Stimulated activated CD4-positive, alpha-beta T cell treated with anti-CD3 and anti-CD28 coated beads, Interleukin-2, amount 100 ng/mL, for 4 hours (primary cell): ENCODE results near the gene PPP1R3E.

ENCODE experiments used
- DNase-seq: peaks from one replicate; pipeline ENCODE4 v3.0.0-alpha.2; 2020; ENCODE audit warnings: low read depth

The PPP1R3E gene

GRCh38 chr14:23322568-23323517 is 20.2 kb upstream of the PPP1R3E start:
- DNase-seq, result no peak

- peak; percentile 44 for DNase-seq
Observed at GRCh38 chr14:23321572-23322547, 19.2 kb upstream of the PPP1R3E start.

- peak; percentile 96 for DNase-seq
Observed at GRCh38 chr14:23320584-23321571, 18.2 kb upstream of the PPP1R3E start, which contains the start of gene PABPN1. TSS of gene PABPN1 (plus strand) at chr14:23321457. CDS start at chr14:23321470, 13 bp downstream.

GRCh38 chr14:23319746-23320583 is 17.3 kb upstream of the PPP1R3E start:
- no peak for DNase-seq

GRCh38 chr14:23316300-23316699 is 13.6 kb upstream of the PPP1R3E start:
- no peak for DNase-seq

GRCh38 chr14:23310546-23310945 is 7.9 kb upstream of the PPP1R3E start:
- no peak for DNase-seq

GRCh38 chr14:23308721-23309445 is 6.2 kb upstream of the PPP1R3E start:
- DNase-seq, result no peak

- DNase-seq, result no peak
Observed at GRCh38 chr14:23307687-23308644, 5.3 kb upstream of the PPP1R3E start.

- no peak for DNase-seq
Observed at GRCh38 chr14:23307146-23307530, 4.5 kb upstream of the PPP1R3E start.

- DNase-seq, result no peak
Observed at GRCh38 chr14:23306412-23307145, 3.9 kb upstream of the PPP1R3E start, which contains the start of gene BCL2L2. TSS of gene BCL2L2 (plus strand) at chr14:23306833. CDS start at chr14:23307768, 935 bp downstream.

GRCh38 chr14:23301969-23302289 is 730 bp downstream of the PPP1R3E start:
- DNase-seq, result peak; percentile 44

GRCh38 chr14:23301288-23301968 is 1.2 kb downstream of the PPP1R3E start:
- DNase-seq, result peak; percentile 95

GRCh38 chr14:23300687-23301223 is 1.9 kb downstream of the PPP1R3E start:
- no peak for DNase-seq

GRCh38 chr14:23299986-23300686 is 2.5 kb downstream of the PPP1R3E start:
- no peak for DNase-seq

GRCh38 chr14:23299211-23299957 is 3.3 kb downstream of the PPP1R3E start:
- DNase-seq, result no peak
